ENCODE measurements around the gene HOXD4.

HOXD4 gene

GRCh38 chr2:176137906-176138305, 13.4 kb upstream of the HOXD4 start:
- DNase-seq (ENCODE audit: low read depth, low spot score): peak; percentile 29
- TF ChIP-seq CTCF (IDR thresholded peaks at IDR 0.05; ENCODE audit: low read depth, low read length): no peak
- peak overlapping the region; percentile 57 for H3K4me3 ChIP-seq (ENCODE audit: low read depth, low read length)
- in situ Hi-C loops (cut with HindIII; ENCODE audit: low sequenced_read_pairs): no loop called here

- peak overlapping the region; percentile 3 for H3K4me3 ChIP-seq (ENCODE audit: low read depth, low read length)
- in situ Hi-C loops (cut with HindIII; ENCODE audit: low sequenced_read_pairs): no loop called here
- no peak for TF ChIP-seq CTCF (IDR thresholded peaks at IDR 0.05; ENCODE audit: low read depth, low read length)
- DNase-seq (ENCODE audit: low read depth, low spot score): no peak
These were observed 12.8 kb upstream of the HOXD4 start for GRCh38 chr2:176138526-176138922.

GRCh38 chr2:176138923-176139660, 12.3 kb upstream of the HOXD4 start:
- no peak overlapping the region for H3K4me3 ChIP-seq (ENCODE audit: low read depth, low read length)
- in situ Hi-C loops (cut with HindIII; ENCODE audit: low sequenced_read_pairs): no loop called here
- DNase-seq (ENCODE audit: low read depth, low spot score): no peak
- no peak for TF ChIP-seq CTCF (IDR thresholded peaks at IDR 0.05; ENCODE audit: low read depth, low read length)

- H3K4me3 ChIP-seq (ENCODE audit: low read depth, low read length): peak overlapping the region; percentile 49
- peak; percentile 61 for DNase-seq (ENCODE audit: low read depth, low spot score)
- no peak for TF ChIP-seq CTCF (IDR thresholded peaks at IDR 0.05; ENCODE audit: low read depth, low read length)
These were observed 11.5 kb upstream of the HOXD4 start for GRCh38 chr2:176139661-176140512.

GRCh38 chr2:176140513-176141317, 10.6 kb upstream of the HOXD4 start:
- DNase-seq (ENCODE audit: low read depth, low spot score): peak; percentile 80
- TF ChIP-seq CTCF (IDR thresholded peaks at IDR 0.05; ENCODE audit: low read depth, low read length): peak; percentile 75
- in situ Hi-C loops (cut with HindIII; ENCODE audit: low sequenced_read_pairs): no loop called here
- peak overlapping the region; percentile 49 for H3K4me3 ChIP-seq (ENCODE audit: low read depth, low read length)

More at GRCh38 chr2:176139661-176140512, 11.5 kb upstream of the HOXD4 start:
- in situ Hi-C loops (cut with HindIII; ENCODE audit: low sequenced_read_pairs): no loop called here

GRCh38 chr2:176142281-176142680, 9.1 kb upstream of the HOXD4 start:
- no peak for DNase-seq (ENCODE audit: low read depth, low spot score)
- no peak overlapping the region for H3K4me3 ChIP-seq (ENCODE audit: low read depth, low read length)
- TF ChIP-seq CTCF (IDR thresholded peaks at IDR 0.05; ENCODE audit: low read depth, low read length): no peak
- in situ Hi-C loops (cut with HindIII; ENCODE audit: low sequenced_read_pairs): no loop called here

Measured in astrocyte of the spinal cord (primary cell).